OCI-LY7 (cell line): ENCODE data around the gene NFKBIE. TPM values are rescaled to one million over a fixed set of nuclear protein-coding genes. Genes with fewer than 3 reads are reported as not detected.

Experiments used
- BruUV-seq: library from RNA; stranded (reverse); fragments of 400-500 nt; replicated peaks from 2 replicates; lab custom pipeline; 2021; lab: Mats Ljungman, UMichigan
- CTCF ChIA-PET: fragments of 300-600 bp; sonication (Branson Sonifier 250); formaldehyde crosslinking; loops from one replicate; lab custom pipeline; 2022; ENCODE audit warnings: antibody characterized with exemption; ENCODE audit not compliant: unreplicated experiment; lab: Charles Lee
- POLR2A ChIA-PET: fragments of 300-600 bp; sonication (Branson Sonifier 250); formaldehyde crosslinking; loops from one replicate; lab custom pipeline; 2022; ENCODE audit warnings: antibody characterized with exemption; lab: Charles Lee
- DNase-seq: peaks from one replicate; pipeline ENCODE4 v3.0.0-alpha.2; 2015; ENCODE audit warnings: low spot score
- H2AFZ ChIP-seq: fragments of 200-600 bp; sonication (generic), shearing (Covaris generic); 2 replicates; pipeline ENCODE4 v1.6.1; 2014; ENCODE audit warnings: mild to moderate bottlenecking, antibody characterized with exemption, low read length, moderate library complexity
- H3K27ac ChIP-seq: fragments of 200-600 bp; sonication (generic); 2 replicates; pipeline ENCODE4 v1.5.1; 2014; ENCODE audit warnings: mixed run types, low read depth, mild to moderate bottlenecking, moderate library complexity, low read length, inconsistent platforms; ENCODE audit not compliant: poor library complexity, severe bottlenecking
- H3K36me3 ChIP-seq: fragments of 200-600 bp; sonication (generic); 2 replicates; pipeline ENCODE4 v1.6.1; 2014; ENCODE audit warnings: mild to moderate bottlenecking, antibody characterized with exemption, low read length, moderate library complexity, mixed read lengths; ENCODE audit not compliant: insufficient read depth
- H3K4me1 ChIP-seq: fragments of 200-600 bp; sonication (generic); 2 replicates; pipeline ENCODE4 v1.5.1; 2014; ENCODE audit warnings: mild to moderate bottlenecking, low read length; ENCODE audit not compliant: insufficient read depth, poor library complexity, severe bottlenecking
- H3K4me2 ChIP-seq: fragments of 200-600 bp; sonication (generic); 2 replicates; pipeline ENCODE4 v1.6.1; 2014; ENCODE audit warnings: mild to moderate bottlenecking, low read length
- H3K4me3 ChIP-seq: fragments of 200-600 bp; sonication (generic); 2 replicates; pipeline ENCODE4 v1.5.1; 2014; ENCODE audit warnings: mild to moderate bottlenecking, low read depth, low read length; ENCODE audit not compliant: poor library complexity, severe bottlenecking
- H3K79me2 ChIP-seq: fragments of 200-600 bp; sonication (generic); 2 replicates; pipeline ENCODE4 v1.6.1; 2016; ENCODE audit warnings: low read depth, mild to moderate bottlenecking, low read length, moderate library complexity, mixed read lengths; ENCODE audit not compliant: insufficient read depth
- H3K9me2 ChIP-seq: fragments of 200-600 bp; sonication (generic); 2 replicates; pipeline ENCODE4 v1.6.1; 2016; ENCODE audit warnings: mild to moderate bottlenecking, low read length, mixed read lengths; ENCODE audit not compliant: insufficient read depth
- H3K9me3 ChIP-seq: fragments of 200-600 bp; sonication (generic); 2 replicates; pipeline ENCODE4 v1.6.1; 2014; ENCODE audit warnings: mild to moderate bottlenecking, mixed run types, low read length, mixed read lengths
- H4K20me1 ChIP-seq: fragments of 200-600 bp; sonication (generic); 2 replicates; pipeline ENCODE4 v1.6.1; 2014; ENCODE audit warnings: mild to moderate bottlenecking, antibody characterized with exemption, low read length, moderate library complexity, mixed read lengths; ENCODE audit not compliant: insufficient read depth
- EZH2phosphoT487 ChIP-seq: fragments of 200-600 bp; sonication (generic); IDR thresholded peaks from 2 replicates; pipeline ENCODE4 v1.6.1; 2018; ENCODE audit warnings: low read depth, borderline replicate concordance, mild to moderate bottlenecking, mixed run types, antibody characterized with exemption, low read length, moderate library complexity, mixed read lengths
- intact Hi-C: fragments of 100-400 bp; cut with micrococcal nuclease; formaldehyde crosslinking; loops from one replicate; pipeline ENCODE4 v1.10.0; 2022; ENCODE audit not compliant: unreplicated experiment
- total RNA-seq, 2 experiments: library from RNA; depleted of rRNA in 1 of 2; stranded (reverse); fragments of >200 nt in 1 of 2; shearing (Covaris generic) in 1 of 2; gene quantifications; 2 replicates each; pipeline ENCODE4 v1.2.3, GENCODE V29; 2014 to 2022
- TF ChIP-seq, protein P1 (sequence below): fragments of 200-600 bp; sonication (generic); conservative IDR thresholded peaks from 2 replicates; pipeline ENCODE4 v1.5.1; 2014; ENCODE audit warnings: mild to moderate bottlenecking, antibody characterized with exemption, low read length, moderate library complexity, mixed read lengths

The NFKBIE gene
- total RNA-seq, 2 experiments from 2014 or later, result 24.8 to 43.1 TPM

DNA sequence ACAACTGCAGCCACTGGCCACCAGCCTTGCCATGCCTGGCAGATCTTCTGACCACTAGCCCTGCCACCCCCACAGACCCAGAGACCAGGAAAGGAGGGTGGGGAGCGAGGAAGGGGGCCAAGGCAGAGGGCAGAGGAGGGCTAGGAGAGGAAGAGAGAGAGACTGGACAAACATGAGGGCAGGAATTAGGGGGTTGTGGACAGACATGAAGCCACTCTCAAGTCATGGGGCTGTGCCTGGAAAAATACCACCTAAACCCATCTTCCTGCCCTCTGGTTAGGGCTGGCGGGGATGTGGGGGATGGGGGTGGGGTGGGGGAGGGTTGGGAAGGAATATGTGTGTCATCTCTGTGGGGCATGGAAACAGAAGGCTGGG lies 43.4 kb downstream of the NFKBIE start:
- TF ChIP-seq, protein P1, sequence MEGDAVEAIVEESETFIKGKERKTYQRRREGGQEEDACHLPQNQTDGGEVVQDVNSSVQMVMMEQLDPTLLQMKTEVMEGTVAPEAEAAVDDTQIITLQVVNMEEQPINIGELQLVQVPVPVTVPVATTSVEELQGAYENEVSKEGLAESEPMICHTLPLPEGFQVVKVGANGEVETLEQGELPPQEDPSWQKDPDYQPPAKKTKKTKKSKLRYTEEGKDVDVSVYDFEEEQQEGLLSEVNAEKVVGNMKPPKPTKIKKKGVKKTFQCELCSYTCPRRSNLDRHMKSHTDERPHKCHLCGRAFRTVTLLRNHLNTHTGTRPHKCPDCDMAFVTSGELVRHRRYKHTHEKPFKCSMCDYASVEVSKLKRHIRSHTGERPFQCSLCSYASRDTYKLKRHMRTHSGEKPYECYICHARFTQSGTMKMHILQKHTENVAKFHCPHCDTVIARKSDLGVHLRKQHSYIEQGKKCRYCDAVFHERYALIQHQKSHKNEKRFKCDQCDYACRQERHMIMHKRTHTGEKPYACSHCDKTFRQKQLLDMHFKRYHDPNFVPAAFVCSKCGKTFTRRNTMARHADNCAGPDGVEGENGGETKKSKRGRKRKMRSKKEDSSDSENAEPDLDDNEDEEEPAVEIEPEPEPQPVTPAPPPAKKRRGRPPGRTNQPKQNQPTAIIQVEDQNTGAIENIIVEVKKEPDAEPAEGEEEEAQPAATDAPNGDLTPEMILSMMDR, result no peak
- no peak for TF ChIP-seq EZH2phosphoT487
- Histone ChIP-seq H3K9me2 (no peaks in the 10 kb centered on the region), H4K20me1 (peaks cover 10% of the 10 kb centered on the region), H3K36me3 (no peaks in the 10 kb centered on the region; the same call in 1 of the 2 replicates), H2AFZ (no peak overlapping the region), H3K27ac (no peak overlapping the region), H3K4me3 (no peak overlapping the region), H3K4me2 (peak overlapping the region; percentile 69), H3K9me3 (no peaks in the 10 kb centered on the region), H3K79me2 (peaks cover 27% of the 10 kb centered on the region), H3K4me1 (peaks cover 79% of the 10 kb centered on the region)
- ChIA-PET POLR2A (interaction anchor here (0.6 kb wide), 3 partner anchors 29 to 793 kb away, joined by 3 to 6 read pairs (median 3); no protein-coding TSS in a partner anchor), CTCF (interaction anchor here (0.6 to 0.7 kb wide), 8 partner anchors 26 to 586 kb away, joined by 3 to 9 read pairs (median 4); no protein-coding TSS in a partner anchor)
- intact Hi-C loops, result loop anchor here (2.0 to 10.0 kb wide), 4 partner anchors 13 to 517 kb away; partner anchors contain the start of genes HSP90AB1 and VEGFA
- DNase-seq, result no peak
- BruUV-seq, result no TSS peak

DNA sequence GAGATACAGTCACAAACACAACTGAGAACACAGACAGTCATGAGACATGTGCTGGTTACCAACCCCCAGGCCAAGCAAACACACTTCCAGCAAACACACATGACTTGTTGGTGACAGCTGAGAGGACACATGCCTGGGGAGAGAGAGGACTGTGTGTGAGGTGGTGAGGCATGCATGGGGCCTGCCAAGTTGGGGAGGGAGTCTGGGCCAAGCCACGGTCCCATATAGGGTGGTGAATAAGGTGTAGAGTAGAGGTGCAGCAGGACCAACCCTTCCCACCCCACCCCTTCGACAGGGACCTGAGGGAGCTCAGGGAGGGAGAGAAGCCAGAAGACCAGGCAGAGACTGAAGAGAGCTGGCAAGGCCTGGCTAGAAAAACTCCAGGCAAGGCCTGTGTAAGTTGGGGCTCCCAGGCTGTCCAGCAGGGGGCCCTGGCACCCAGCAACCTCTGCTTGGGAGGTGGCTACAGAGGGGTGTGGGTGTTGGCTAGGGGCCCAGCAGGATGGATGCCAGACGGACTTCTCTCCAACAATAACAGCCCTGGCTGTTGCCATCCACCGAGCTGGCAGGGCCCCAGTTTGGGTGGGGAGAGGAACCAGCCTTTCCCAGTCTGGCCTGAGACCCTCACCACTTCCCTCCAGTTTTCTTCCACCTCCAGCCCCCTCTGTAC lies 43.9 kb downstream of the NFKBIE start:
- Histone ChIP-seq H3K27ac (peak overlapping the region; percentile 56), H3K9me2 (no peaks in the 10 kb centered on the region), H3K4me2 (peak overlapping the region; percentile 46), H3K79me2 (peaks cover 26% of the 10 kb centered on the region), H4K20me1 (peaks cover 10% of the 10 kb centered on the region), H2AFZ (0 out of 2 replicates have a peak overlapping the region, but pooled peaks have one; percentile 30), H3K9me3 (no peaks in the 10 kb centered on the region), H3K36me3 (no peaks in the 10 kb centered on the region), H3K4me3 (no peak overlapping the region), H3K4me1 (peaks cover 82% of the 10 kb centered on the region)
- CTCF ChIA-PET, result interaction anchor here (0.6 to 0.7 kb wide), 8 partner anchors 26 to 585 kb away, joined by 3 to 9 read pairs (median 4); no protein-coding TSS in a partner anchor
- POLR2A ChIA-PET, result interaction anchor here (0.6 kb wide), 3 partner anchors 29 to 793 kb away, joined by 3 to 6 read pairs (median 3); no protein-coding TSS in a partner anchor
- TF ChIP-seq EZH2phosphoT487, result no peak
- TF ChIP-seq, protein P1, result peak; percentile 81
- peak; percentile 85 for DNase-seq
- BruUV-seq, result no TSS peak
- intact Hi-C loops, result loop anchor here (2.0 to 10.0 kb wide), 3 partner anchors 13 to 517 kb away; partner anchors contain the start of gene VEGFA
